ENCODE measurements around the gene MXD4. TPM values are rescaled to one million over a fixed set of nuclear protein-coding genes. Genes with fewer than 3 reads are reported as not detected.

MXD4 gene
- total and polyA plus RNA-seq, 2 experiments from 2014 or later = 6.9 to 19.9 TPM

- Mint-ChIP-seq H3K9me3 (no peaks in the 10 kb centered on the region), H3K4me3 (no peak overlapping the region), H3K36me3 (ENCODE audit: low read depth) (no peaks in the 10 kb centered on the region; the same call in 2 of the 3 replicates), H3K27me3 (ENCODE audit: insufficient read depth, low read depth, poor library complexity) (peaks cover 7% of the 10 kb centered on the region), H3K4me1 (peaks cover 15% of the 10 kb centered on the region), H3K27ac (no peak overlapping the region)
- Histone ChIP-seq H3K4me2 (no peak overlapping the region), H3K9me2 (ENCODE audit: insufficient read depth) (no peaks in the 10 kb centered on the region), H3K27ac (ENCODE audit: low read depth) (no peak overlapping the region; the same call in 1 of the 2 replicates), H4K20me1 (replicated peaks; ENCODE audit: insufficient read depth) (no peaks in the 10 kb centered on the region), H2AFZ (no peak overlapping the region), H3F3A (replicated peaks; ENCODE audit: low read depth) (no peaks in the 10 kb centered on the region), H3K36me3 (ENCODE audit: insufficient read depth) (no peaks in the 10 kb centered on the region), H3K4me1 (ENCODE audit: insufficient read depth) (peaks cover 5% of the 10 kb centered on the region; the same call in 1 of the 2 replicates), H3K4me3 (no peak overlapping the region), H3K79me2 (replicated peaks; ENCODE audit: insufficient read depth) (no peaks in the 10 kb centered on the region), H3K27me3 (ENCODE audit: insufficient read depth) (no peaks in the 10 kb centered on the region)
- DNase-seq (ENCODE audit: low spot score) (no peak), ATAC-seq (no peak)
- no peak for TF ChIP-seq CREB1 (CRISPR knock-in tag; IDR thresholded peaks at IDR 0.05; ENCODE audit: low read depth)
- TF ChIP-seq STAT1 (IDR thresholded peaks at IDR 0.05; ENCODE audit: unreplicated experiment) = no peak
- no peak for TF ChIP-seq POLR2AphosphoS5 (IDR thresholded peaks at IDR 0.05; ENCODE audit: low read depth)
- no peak for TF ChIP-seq ZNF114 (CRISPR knock-in tag; IDR thresholded peaks at IDR 0.05)
- TF ChIP-seq EZH2phosphoT487 (IDR thresholded peaks at IDR 0.05; ENCODE audit: unreplicated experiment) = no peak
- TF ChIP-seq ZNF462 (CRISPR knock-in tag; IDR thresholded peaks at IDR 0.05) = no peak
- TF ChIP-seq CTCF (conservative IDR thresholded peaks at IDR 0.05; ENCODE audit: low read depth in 2 of 2) = no peak
- no peak for TF ChIP-seq REST (IDR thresholded peaks at IDR 0.05; ENCODE audit: unreplicated experiment)
- TF ChIP-seq EZH2 (IDR thresholded peaks at IDR 0.05; ENCODE audit: low read depth, unreplicated experiment) = no peak
- TF ChIP-seq JUNB (IDR thresholded peaks at IDR 0.05; ENCODE audit: unreplicated experiment) = no peak
- TF ChIP-seq ZNF331 (CRISPR knock-in tag; IDR thresholded peaks at IDR 0.05; ENCODE audit: low read depth) = no peak
- no peak for TF ChIP-seq NANOG (IDR thresholded peaks at IDR 0.05; ENCODE audit: borderline replicate concordance)
Observed at GRCh38 chr4:2254665-2255500, 7.0 kb downstream of the MXD4 start.
